ENCODE data around the gene GRM8.

The GRM8 gene

DNA sequence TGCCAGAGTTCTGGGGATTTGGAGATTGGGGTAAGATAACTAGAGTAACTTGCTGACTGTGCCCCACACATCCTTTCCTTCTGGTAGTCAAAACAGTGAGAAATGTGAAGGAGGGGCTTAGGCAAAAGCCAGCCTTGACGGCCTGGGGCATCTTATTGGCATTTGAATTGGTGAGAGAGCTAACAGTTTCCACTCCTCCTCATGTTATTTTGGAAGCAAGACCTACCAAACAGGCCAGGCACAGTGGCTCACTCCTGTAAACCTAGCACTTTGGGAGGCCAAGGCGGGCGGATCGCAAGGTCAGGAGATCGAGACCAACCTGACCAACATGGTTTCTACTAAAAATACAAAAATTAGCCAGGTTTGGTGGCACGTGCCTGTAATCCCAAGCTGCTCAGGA lies 596.6 kb downstream of the GRM8 start:
- H3K9ac ChIP-seq (ENCODE audit: low read depth, low read length, poor library complexity, severe bottlenecking): no peak overlapping the region
- no peaks in the 10 kb centered on the region for H3K9me2 ChIP-seq (replicated peaks; ENCODE audit: low read depth, low read length)
- H3K4me2 ChIP-seq (ENCODE audit: low read depth, low read length, poor library complexity, severe bottlenecking): no peak overlapping the region
- H3K9me3 ChIP-seq (ENCODE audit: insufficient read depth, low read depth, low read length): no peaks in the 10 kb centered on the region
- TF ChIP-seq CTCF (conservative IDR thresholded peaks at IDR 0.05; ENCODE audit: low read length) (no peak), EZH2phosphoT487 (IDR thresholded peaks at IDR 0.05; ENCODE audit: borderline replicate concordance) (no peak)
- H4K20me1 ChIP-seq (ENCODE audit: insufficient read depth, low read length, poor library complexity, severe bottlenecking): no peaks in the 10 kb centered on the region
- no peaks in the 10 kb centered on the region for H3K4me1 ChIP-seq (ENCODE audit: insufficient read depth, low read length, poor library complexity, severe bottlenecking)
- H3F3A ChIP-seq (ENCODE audit: low read depth): no peaks in the 10 kb centered on the region
- H3K79me2 ChIP-seq (ENCODE audit: insufficient read depth, low read length): no peaks in the 10 kb centered on the region
- H3K4me3 ChIP-seq (ENCODE audit: low read length, poor library complexity, severe bottlenecking): no peak overlapping the region
- H3K36me3 ChIP-seq (ENCODE audit: insufficient read depth, low read length): no peaks in the 10 kb centered on the region
- no peaks in the 10 kb centered on the region for H3K27me3 ChIP-seq (ENCODE audit: insufficient read depth, low read length, poor library complexity, severe bottlenecking)
- no peak overlapping the region for H2AFZ ChIP-seq (ENCODE audit: low read length)

GRCh38 chr7:126637538-126637937 lies 615.2 kb downstream of the GRM8 start:
- H3K9me3 ChIP-seq (ENCODE audit: insufficient read depth, low read depth, low read length): no peaks in the 10 kb centered on the region
- no peaks in the 10 kb centered on the region for H4K20me1 ChIP-seq (ENCODE audit: insufficient read depth, low read length, poor library complexity, severe bottlenecking)
- H3K27me3 ChIP-seq (ENCODE audit: insufficient read depth, low read length, poor library complexity, severe bottlenecking): no peaks in the 10 kb centered on the region
- H3K4me1 ChIP-seq (ENCODE audit: insufficient read depth, low read length, poor library complexity, severe bottlenecking): no peaks in the 10 kb centered on the region
- no peak overlapping the region for H3K4me3 ChIP-seq (ENCODE audit: low read length, poor library complexity, severe bottlenecking)
- no peaks in the 10 kb centered on the region for H3F3A ChIP-seq (ENCODE audit: low read depth)
- H3K9ac ChIP-seq (ENCODE audit: low read depth, low read length, poor library complexity, severe bottlenecking): no peak overlapping the region
- H2AFZ ChIP-seq (ENCODE audit: low read length): no peak overlapping the region
- H3K9me2 ChIP-seq (replicated peaks; ENCODE audit: low read depth, low read length): no peaks in the 10 kb centered on the region
- H3K4me2 ChIP-seq (ENCODE audit: low read depth, low read length, poor library complexity, severe bottlenecking): no peak overlapping the region
- no peaks in the 10 kb centered on the region for H3K36me3 ChIP-seq (ENCODE audit: insufficient read depth, low read length)
- H3K79me2 ChIP-seq (ENCODE audit: insufficient read depth, low read length): no peaks in the 10 kb centered on the region
- TF ChIP-seq CTCF (conservative IDR thresholded peaks at IDR 0.05; ENCODE audit: low read length) (no peak), EZH2phosphoT487 (IDR thresholded peaks at IDR 0.05; ENCODE audit: borderline replicate concordance) (no peak)

- H3K9me3 ChIP-seq (ENCODE audit: insufficient read depth, low read depth, low read length): no peaks in the 10 kb centered on the region
- H2AFZ ChIP-seq (ENCODE audit: low read length): no peak overlapping the region
Observed at GRCh38 chr7:126635545-126635944, 617.2 kb downstream of the GRM8 start.

More at GRCh38 chr7:126635545-126635944, 617.2 kb downstream of the GRM8 start:
- Histone ChIP-seq H4K20me1 (ENCODE audit: insufficient read depth, low read length, poor library complexity, severe bottlenecking) (no peaks in the 10 kb centered on the region), H3K9ac (ENCODE audit: low read depth, low read length, poor library complexity, severe bottlenecking) (no peak overlapping the region), H3K4me1 (ENCODE audit: insufficient read depth, low read length, poor library complexity, severe bottlenecking) (no peaks in the 10 kb centered on the region), H3K79me2 (ENCODE audit: insufficient read depth, low read length) (no peaks in the 10 kb centered on the region), H3K27me3 (ENCODE audit: insufficient read depth, low read length, poor library complexity, severe bottlenecking) (no peaks in the 10 kb centered on the region), H3K4me3 (ENCODE audit: low read length, poor library complexity, severe bottlenecking) (no peak overlapping the region), H3K4me2 (ENCODE audit: low read depth, low read length, poor library complexity, severe bottlenecking) (no peak overlapping the region), H3F3A (ENCODE audit: low read depth) (no peaks in the 10 kb centered on the region), H3K36me3 (ENCODE audit: insufficient read depth, low read length) (no peaks in the 10 kb centered on the region), H3K9me2 (replicated peaks; ENCODE audit: low read depth, low read length) (no peaks in the 10 kb centered on the region)
- no peak for TF ChIP-seq CTCF (conservative IDR thresholded peaks at IDR 0.05; ENCODE audit: low read length)
- no peak for TF ChIP-seq EZH2phosphoT487 (IDR thresholded peaks at IDR 0.05; ENCODE audit: borderline replicate concordance)
